Mononuclear cell (primary cell): ENCODE data around the gene PLSCR1. TPM values are rescaled to one million over a fixed set of nuclear protein-coding genes. Genes with fewer than 3 reads are reported as not detected.
"Not testable (repeated sequence)": the region's sequence is repeated elsewhere in the genome, so short reads cannot be mapped to it uniquely, and the experiment has no call there.

Experiments
- H3K27me3 ChIP-seq: 2 replicates; pipeline ENCODE4 v1.6.0; 2011; ENCODE audit warnings: low read length, control low read depth; ENCODE audit not compliant: insufficient read depth
- H3K4me1 ChIP-seq: 2 replicates; pipeline ENCODE4 v1.5.1; 2011; ENCODE audit warnings: mild to moderate bottlenecking, low read length, control low read depth; ENCODE audit not compliant: insufficient read depth
- H3K4me3 ChIP-seq: 2 replicates; pipeline ENCODE4 v1.5.1; 2011; ENCODE audit warnings: mild to moderate bottlenecking, low read length, moderate library complexity
- H3K9me3 ChIP-seq: 2 replicates; pipeline ENCODE4 v1.5.1; 2011; ENCODE audit warnings: low read depth, mild to moderate bottlenecking, control low read depth, low read length
- total RNA-seq: library from RNA; depleted of rRNA; stranded (reverse); fragments of >200 nt; gene quantifications from one replicate; pipeline ENCODE4 v1.2.3, GENCODE V29; 2012

The PLSCR1 gene
- total RNA-seq, 1 donor = 72.6 TPM

DNA sequence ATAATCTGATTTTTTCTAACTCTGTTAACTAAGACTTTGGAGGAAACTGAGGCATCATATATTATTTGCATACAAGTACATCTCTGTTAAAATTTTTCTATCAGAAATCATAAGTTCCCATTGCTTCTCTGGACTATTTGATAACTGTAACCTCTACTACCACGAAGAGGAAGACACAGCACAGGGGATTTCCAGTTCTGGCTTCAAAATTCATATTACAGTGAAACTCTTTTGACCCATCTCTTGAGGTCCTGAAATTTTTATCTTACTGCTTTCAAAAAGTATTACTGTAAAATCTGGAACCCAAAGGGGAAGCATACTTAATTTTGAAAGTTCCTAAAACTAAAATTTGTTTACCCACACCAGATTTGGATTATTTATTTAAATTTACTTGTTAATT lies 4.2 kb downstream of the PLSCR1 start:
- no peaks in the 10 kb centered on the region for H3K9me3 ChIP-seq

DNA sequence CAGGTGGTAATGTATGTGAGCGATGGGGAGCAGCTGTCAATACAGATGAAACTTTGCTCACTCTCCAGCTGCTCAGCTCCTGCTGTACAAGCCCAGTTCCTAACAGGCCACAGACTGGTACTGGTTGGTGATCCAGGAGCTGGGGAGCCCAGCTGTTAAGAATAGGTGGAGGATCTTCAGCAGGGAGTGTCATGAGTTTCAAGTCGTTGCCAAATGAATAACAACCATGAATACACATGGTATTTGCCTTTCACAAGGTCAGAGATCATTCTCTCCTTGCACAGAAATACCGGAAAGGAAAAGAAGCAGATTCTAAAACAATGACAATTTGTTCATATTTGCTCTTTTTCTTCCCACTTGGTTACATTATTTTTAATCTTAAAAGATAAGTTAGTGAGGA lies 5.1 kb downstream of the PLSCR1 start:
- no peaks in the 10 kb centered on the region for H3K9me3 ChIP-seq
- peaks cover 50% of the 10 kb centered on the region for H3K4me1 ChIP-seq
- H3K4me3 ChIP-seq = no peak overlapping the region
- no peaks in the 10 kb centered on the region for H3K27me3 ChIP-seq

More for the DNA sequence above, 4.2 kb downstream of the PLSCR1 start:
- H3K27me3 ChIP-seq = no peaks in the 10 kb centered on the region
- H3K4me1 ChIP-seq = peaks cover 50% of the 10 kb centered on the region
- no peak overlapping the region for H3K4me3 ChIP-seq

DNA sequence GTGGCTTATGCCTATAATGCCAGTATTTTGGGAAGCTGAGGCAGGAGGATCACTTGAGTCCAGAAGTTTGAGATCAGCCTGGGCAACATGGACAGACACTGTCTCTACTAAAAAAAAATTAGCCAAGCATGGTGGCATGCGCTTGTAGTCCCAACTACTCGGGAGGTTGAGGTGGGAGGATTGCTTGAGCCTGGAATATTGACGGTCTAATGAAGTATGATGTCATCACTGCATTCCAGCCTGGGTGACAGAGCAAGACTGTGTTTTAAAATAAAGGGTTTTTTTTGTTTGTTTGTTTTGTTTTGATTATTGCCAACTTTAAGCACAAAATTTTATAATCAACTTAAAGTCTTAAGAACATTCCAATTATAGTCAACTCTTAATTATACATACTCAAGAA lies 6.8 kb downstream of the PLSCR1 start:
- Histone ChIP-seq H3K9me3 (no peaks in the 10 kb centered on the region), H3K4me1 (peaks cover 39% of the 10 kb centered on the region), H3K27me3 (no peaks in the 10 kb centered on the region), H3K4me3 (no peak overlapping the region)

DNA sequence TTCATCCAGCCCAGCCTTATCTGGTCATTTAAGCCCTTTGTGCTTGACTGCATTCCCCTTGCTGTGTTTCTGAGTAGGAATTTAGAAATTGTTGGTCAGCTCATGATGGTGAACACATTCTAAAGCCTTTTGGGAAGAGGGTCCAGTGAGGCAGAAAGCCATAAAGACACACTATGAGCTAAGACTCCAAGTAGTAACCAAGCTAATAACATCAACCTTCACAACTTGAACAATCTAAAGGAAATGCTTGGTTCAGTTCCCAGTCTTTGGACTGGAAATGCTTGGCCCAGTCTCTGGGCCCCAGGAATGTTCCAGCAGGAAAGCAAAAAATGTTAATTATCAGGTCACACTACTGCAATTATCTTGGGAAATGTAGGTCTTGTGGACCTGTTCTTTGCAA lies 7.7 kb downstream of the PLSCR1 start:
- Histone ChIP-seq H3K27me3 (no peaks in the 10 kb centered on the region), H3K4me3 (no peak overlapping the region), H3K9me3 (no peaks in the 10 kb centered on the region), H3K4me1 (peaks cover 32% of the 10 kb centered on the region)

DNA sequence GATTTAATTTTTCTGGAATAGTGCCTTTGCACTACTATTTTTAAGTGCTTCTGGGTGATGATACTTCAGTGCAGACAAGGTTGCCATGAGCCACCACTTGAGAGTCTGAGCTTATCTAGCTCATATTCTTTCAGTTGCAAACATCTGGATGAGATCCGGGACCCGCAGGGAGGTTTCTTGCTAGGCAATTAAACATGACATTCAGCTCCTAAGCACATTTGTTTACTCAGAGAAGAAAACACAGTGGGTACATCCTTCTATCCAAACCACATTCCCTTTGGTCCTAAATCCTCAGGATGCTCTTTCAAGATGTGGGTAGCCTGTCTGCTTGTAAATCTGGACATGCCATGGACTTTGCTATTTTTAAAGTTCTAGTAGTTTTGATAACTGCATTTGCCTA lies 12.0 kb downstream of the PLSCR1 start:
- H3K27me3 ChIP-seq = no peaks in the 10 kb centered on the region
- H3K9me3 ChIP-seq = no peaks in the 10 kb centered on the region
- no peak overlapping the region for H3K4me3 ChIP-seq
- H3K4me1 ChIP-seq = peaks cover 8% of the 10 kb centered on the region

DNA sequence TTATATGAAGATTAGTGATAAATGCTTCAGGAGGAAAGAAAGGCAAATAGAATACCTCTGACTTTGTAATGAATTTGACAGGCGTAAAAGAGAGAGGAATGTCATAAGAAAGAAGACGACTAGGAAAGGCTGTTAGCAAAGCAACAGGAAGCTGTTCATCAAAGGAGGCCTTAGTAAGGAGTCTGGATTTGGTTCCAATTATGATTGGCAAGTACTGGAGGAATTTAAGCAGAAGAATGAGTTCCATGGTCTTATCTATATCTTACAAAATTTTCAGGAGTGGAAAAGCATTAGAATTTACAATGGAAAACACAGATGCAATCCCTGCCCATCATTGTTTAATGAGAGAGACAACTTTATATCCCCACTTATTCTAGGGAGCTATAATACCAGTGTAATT lies 13.8 kb downstream of the PLSCR1 start:
- H3K9me3 ChIP-seq = no peaks in the 10 kb centered on the region
- no peaks in the 10 kb centered on the region for H3K27me3 ChIP-seq
- H3K4me3 ChIP-seq = no peak overlapping the region
- no peaks in the 10 kb centered on the region for H3K4me1 ChIP-seq

DNA sequence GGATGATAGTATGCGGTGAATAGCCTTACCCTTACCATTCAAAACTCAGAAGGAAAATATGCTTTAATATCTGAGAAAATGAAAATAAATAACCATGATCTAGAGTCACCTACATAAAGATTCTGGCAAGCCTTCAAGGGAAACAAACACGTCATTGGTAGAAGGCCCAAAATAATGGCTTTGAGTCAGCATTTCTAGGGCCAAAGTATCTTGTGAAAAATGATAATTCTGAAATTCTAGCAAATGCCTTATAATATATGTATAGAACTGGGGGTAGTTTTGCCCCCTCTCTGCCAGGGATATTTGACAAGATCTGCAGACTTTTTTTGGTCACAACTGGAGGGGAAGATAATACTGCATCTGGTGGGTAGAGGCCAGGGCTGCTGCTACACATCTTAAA lies 15.4 kb downstream of the PLSCR1 start:
- H3K4me1 ChIP-seq = no peaks in the 10 kb centered on the region
- H3K27me3 ChIP-seq = no peaks in the 10 kb centered on the region
- no peak overlapping the region for H3K4me3 ChIP-seq
- no peaks in the 10 kb centered on the region for H3K9me3 ChIP-seq

DNA sequence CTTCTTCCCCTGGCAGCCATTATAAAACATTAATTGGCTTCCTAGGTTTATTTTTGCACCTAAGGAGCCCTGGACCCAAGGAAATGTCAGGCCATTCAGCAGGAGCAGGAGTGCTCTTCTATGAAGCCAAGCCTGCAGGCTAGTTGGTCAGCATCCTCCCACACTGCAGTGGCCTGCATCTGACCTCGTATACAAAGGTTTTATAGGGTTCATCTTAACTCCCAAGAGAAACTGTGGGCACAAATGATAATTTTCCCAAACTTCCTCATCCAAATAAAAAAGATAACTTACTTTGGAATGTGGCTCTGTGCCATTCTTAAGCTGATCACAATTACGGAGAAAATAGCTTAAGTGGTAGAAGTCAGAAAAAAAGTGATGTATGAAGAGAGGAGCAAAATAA lies 19.4 kb downstream of the PLSCR1 start:
- Histone ChIP-seq H3K9me3 (no peaks in the 10 kb centered on the region), H3K4me3 (no peak overlapping the region), H3K4me1 (no peaks in the 10 kb centered on the region), H3K27me3 (no peaks in the 10 kb centered on the region)

DNA sequence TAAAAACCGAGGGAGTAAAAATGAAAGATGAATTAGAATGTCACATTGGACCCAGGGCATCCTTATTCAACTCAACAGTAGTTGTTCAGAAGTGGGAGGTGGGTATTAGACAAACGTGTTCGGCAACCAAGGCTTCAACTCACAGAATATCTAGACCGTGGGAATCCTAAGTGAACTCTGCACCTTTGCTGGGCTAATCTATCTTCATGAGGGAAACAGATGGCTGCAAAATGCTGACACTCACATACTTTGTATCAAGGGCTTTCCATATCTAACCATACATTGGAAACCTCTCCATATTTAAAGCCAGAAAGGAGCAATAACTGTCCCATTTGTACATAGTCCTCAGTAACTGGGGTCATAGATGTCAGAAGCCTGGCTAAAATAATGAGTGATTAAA lies 20.9 kb downstream of the PLSCR1 start:
- H3K4me3 ChIP-seq = no peak overlapping the region

DNA sequence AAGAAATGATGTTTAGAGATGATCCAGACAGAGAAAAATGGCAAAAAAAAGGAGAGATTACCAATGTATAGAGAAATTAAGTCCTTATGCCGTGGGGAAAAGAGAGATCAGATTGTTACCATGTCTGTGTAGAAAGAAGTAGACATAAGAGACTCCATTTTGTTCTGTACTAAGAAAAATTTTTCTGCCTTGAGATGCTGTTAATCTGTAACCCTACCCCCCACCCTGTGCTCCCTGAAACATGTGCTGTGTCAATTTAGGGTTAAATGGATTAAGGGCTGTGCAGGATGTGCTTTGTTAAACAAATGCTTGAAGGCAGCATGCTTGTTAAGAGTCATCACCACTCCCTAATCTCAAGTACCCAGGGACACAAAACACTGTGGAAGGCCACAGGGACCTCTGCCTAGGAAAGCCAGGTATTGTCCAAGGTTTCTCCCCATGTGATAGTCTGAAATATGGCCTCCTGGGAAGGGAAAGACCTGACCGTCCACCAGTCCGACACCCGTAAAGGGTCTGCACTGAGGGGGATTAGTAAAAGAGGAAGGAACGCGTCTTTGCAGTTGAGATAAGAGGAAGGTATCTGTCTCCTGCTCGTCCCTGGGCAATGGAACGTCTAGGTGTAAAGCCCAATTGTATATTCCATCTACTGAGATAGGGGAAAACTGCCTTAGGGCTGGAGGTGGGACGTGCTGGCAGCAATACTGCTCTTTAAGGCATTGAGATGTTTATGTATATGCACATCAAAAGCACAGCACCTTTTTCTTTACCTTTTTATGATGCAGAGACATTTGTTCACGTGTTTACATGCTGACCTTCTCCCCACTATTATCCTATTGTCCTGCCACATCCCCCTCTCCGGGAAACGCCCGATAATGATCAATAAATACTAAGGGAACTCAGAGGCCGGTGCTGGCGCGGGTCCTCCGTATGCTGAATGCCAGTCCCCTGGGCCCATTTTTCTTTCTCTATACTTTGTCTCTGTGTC lies 21.9 kb downstream of the PLSCR1 start:
- H3K9me3 ChIP-seq, H3K4me1 ChIP-seq, H3K4me3 ChIP-seq, H3K27me3 ChIP-seq: not testable (repeated sequence)

More for the DNA sequence above, 20.9 kb downstream of the PLSCR1 start:
- H3K9me3 ChIP-seq = no peaks in the 10 kb centered on the region
- no peaks in the 10 kb centered on the region for H3K27me3 ChIP-seq
- no peaks in the 10 kb centered on the region for H3K4me1 ChIP-seq

DNA sequence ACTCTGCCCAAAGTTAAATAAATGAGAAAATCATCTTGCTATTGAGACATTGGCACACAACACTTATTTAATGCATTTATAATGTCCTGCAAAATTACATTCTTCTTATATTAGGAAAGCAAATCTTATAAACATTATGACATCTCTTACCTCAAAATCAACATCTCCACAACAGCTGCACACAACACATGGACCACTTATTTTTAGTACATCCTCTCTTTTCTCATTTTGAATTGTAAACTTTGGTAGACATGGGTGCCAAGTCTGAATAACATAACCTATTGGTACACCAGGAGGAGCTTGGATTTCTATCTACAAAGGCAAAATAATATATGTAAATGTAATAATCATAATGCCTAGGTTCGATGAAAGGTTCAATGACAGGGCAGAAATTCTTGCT lies 23.0 kb downstream of the PLSCR1 start:
- Histone ChIP-seq H3K27me3 (no peaks in the 10 kb centered on the region), H3K4me3 (no peak overlapping the region), H3K4me1 (no peaks in the 10 kb centered on the region), H3K9me3 (no peaks in the 10 kb centered on the region)

DNA sequence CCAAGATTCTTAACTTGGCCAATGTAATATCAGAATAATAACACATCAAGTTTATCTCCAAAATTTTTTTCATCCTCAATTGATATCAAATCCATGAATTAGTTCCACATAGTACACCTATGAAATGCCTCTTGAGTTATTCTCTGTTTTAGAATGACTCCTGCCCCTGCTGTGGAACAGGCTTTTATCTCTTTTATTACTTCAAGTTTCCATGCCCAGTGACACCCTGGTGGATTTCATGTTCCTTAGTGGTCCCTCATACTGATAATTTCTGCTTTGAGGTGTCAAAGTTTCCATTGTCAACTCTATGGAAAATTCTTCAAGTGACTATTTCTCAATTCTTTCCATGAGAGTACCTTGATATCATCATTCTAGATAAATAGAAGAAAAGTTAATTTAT lies 24.6 kb downstream of the PLSCR1 start:
- Histone ChIP-seq H3K4me3 (no peak overlapping the region), H3K9me3 (no peaks in the 10 kb centered on the region), H3K27me3 (no peaks in the 10 kb centered on the region), H3K4me1 (no peaks in the 10 kb centered on the region)

DNA sequence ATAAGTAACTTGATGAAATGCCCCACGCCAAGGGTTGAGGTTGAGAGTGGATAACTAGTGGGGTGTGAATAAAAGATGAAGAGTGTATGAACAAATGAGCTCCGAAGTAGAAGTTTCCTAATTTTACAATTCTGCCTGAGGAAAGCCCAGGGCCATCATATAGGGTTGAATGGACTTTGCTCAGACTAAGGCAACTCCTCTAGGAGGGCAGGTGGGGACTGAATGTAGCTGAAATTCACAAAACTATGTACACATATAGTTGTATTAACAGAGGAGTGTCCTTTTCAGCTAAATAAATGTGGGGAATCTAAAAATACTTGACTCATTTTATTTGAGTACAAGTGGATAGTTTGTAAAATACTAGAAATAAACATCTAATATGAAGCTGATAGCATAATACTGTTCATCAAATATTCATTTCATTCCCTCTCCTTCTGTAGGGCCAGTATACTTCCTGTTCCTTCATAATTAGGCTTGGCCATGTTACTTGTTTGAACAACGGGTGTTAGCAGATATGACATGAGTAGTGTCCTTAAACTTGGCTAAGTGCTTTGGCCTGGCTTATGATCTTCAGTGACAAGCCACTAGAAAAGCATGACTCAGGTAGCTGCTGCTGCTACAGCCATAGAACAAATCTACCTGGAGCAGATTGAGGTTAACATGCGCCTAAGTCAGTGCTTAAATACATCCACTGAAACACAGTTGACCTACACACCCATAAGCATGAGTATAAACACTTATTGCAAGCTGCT lies 26.5 kb downstream of the PLSCR1 start:
- Histone ChIP-seq H3K9me3 (no peaks in the 10 kb centered on the region), H3K4me1 (no peaks in the 10 kb centered on the region), H3K4me3 (no peak overlapping the region), H3K27me3 (no peaks in the 10 kb centered on the region)

DNA sequence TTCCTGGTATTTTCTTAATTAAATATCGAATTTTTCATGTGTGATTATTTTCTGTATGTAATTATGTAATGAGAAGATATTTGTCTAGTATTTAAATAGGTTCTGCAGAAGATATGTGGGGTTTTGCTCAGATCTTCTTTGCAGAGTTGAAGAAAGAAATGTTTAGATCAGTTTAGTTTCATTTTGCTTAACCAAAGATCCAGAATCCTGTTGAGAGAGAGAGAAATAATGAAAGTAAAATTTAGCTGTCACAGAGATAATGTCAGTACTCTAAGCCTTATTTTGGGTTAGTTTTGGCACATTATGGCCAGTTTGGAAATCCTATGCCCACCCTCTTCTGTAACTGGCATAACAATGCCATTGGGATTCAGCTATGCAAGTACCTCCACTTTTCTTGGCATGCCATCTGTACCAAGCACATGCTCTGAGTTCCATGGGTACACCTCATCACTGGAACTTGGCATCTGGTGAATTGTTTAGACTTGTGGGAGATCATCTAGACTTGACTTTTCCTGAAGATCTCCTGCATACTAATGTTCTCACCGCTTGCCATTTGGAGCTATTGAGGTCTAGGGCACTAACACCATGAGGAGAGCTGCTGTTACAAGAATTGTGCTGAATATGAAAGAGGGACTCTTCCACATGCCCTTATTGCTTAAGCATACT lies 30.9 kb downstream of the PLSCR1 start:
- Histone ChIP-seq H3K9me3 (no peaks in the 10 kb centered on the region), H3K4me3 (no peak overlapping the region), H3K27me3 (no peaks in the 10 kb centered on the region), H3K4me1 (no peaks in the 10 kb centered on the region)
